Activated CD8-positive, alpha-beta T cell treated with anti-CD3 and anti-CD28 coated beads for 36 hours (primary cell): ENCODE results near the gene ALKBH2. TPM values are rescaled to one million over a fixed set of nuclear protein-coding genes. Genes with fewer than 3 reads are reported as not detected.
A peak's percentile ranks its signal among the peaks of the same experiment; 100 is the strongest.

Experiments
- ATAC-seq: fragments of 200-7000 bp; cut with Tn5 transposase; one replicate; pipeline ENCODE4 v1.10.0; 2021; ENCODE audit warnings: mild to moderate bottlenecking, moderate library complexity
- CTCF ChIA-PET: fragments of 350-600 bp; sonication (Branson Sonifier 250); formaldehyde crosslinking; loops from one replicate; lab custom pipeline; 2021; ENCODE audit warnings: antibody characterized with exemption; lab: Charles Lee
- POLR2A ChIA-PET: fragments of 350-600 bp; sonication (Branson Sonifier 250); formaldehyde crosslinking; loops from one replicate; lab custom pipeline; 2021; ENCODE audit warnings: antibody characterized with exemption; lab: Charles Lee
- DNase-seq: peaks from one replicate; pipeline ENCODE4 v3.0.0-alpha.2; 2020
- H3K27ac Mint-ChIP-seq: one replicate; pipeline ENCODE4 v1.8.0; 2021; ENCODE audit warnings: mild to moderate bottlenecking, mixed read lengths
- H3K27me3 Mint-ChIP-seq: one replicate; pipeline ENCODE4 v1.8.0; 2021; ENCODE audit warnings: mixed read lengths
- H3K36me3 Mint-ChIP-seq: one replicate; pipeline ENCODE4 v1.8.0; 2021; ENCODE audit warnings: low read depth, mixed read lengths
- H3K4me1 Mint-ChIP-seq: one replicate; pipeline ENCODE4 v1.8.0; 2021; ENCODE audit warnings: low read depth, mixed read lengths
- H3K4me3 Mint-ChIP-seq: one replicate; pipeline ENCODE4 v1.8.0; 2021; ENCODE audit warnings: mild to moderate bottlenecking, moderate library complexity, mixed read lengths
- H3K9me3 Mint-ChIP-seq: one replicate; pipeline ENCODE4 v1.8.0; 2021; ENCODE audit warnings: mixed read lengths
- CTCF ChIP-seq: fragments of 200-600 bp; IDR thresholded peaks from one replicate; pipeline ENCODE4 v1.8.0; 2022; ENCODE audit warnings: antibody characterized with exemption, mild to moderate bottlenecking
- intact Hi-C: fragments of 100-400 bp; cut with micrococcal nuclease; formaldehyde crosslinking; loops from one replicate; pipeline ENCODE4 v1.10.0; 2022
- total RNA-seq, 2 experiments: library from RNA; stranded (reverse); gene quantifications; one replicate each; pipeline ENCODE4 v1.2.3, GENCODE V29; 2021

Gene ALKBH2
- total RNA-seq, 2 experiments from 2014 or later, result 35.6 to 37.8 TPM

- Mint-ChIP-seq H3K27ac (no peak overlapping the region), H3K27me3 (no peaks in the 10 kb centered on the region), H3K4me3 (no peak overlapping the region), H3K4me1 (peaks cover 22% of the 10 kb centered on the region), H3K36me3 (peaks cover 51% of the 10 kb centered on the region), H3K9me3 (no peaks in the 10 kb centered on the region)
- CTCF ChIA-PET, result interaction anchor here (0.8 to 3.5 kb wide), 2 partner anchors 11 to 332 kb away, joined by 3 to 30 read pairs; no protein-coding TSS in a partner anchor
- intact Hi-C loops, result no loop called here
- ATAC-seq (no peak), DNase-seq (no peak)
- no peak for TF ChIP-seq CTCF
- POLR2A ChIA-PET, result interaction anchor here (0.6 to 1.1 kb wide), 5 partner anchors 9 to 47 kb away, joined by 3 to 6 read pairs (median 3); no protein-coding TSS in a partner anchor
Measured at GRCh38 chr12:109100741-109101140, 7.5 kb upstream of the ALKBH2 start.

- intact Hi-C loops, result loop anchor here (10.0 kb wide), 1 partner anchor 465 kb away; the partner anchor contains the start of gene SELPLG
- Mint-ChIP-seq H3K36me3 (peaks cover 43% of the 10 kb centered on the region), H3K4me3 (peak overlapping the region; percentile 82), H3K27ac (no peak overlapping the region), H3K27me3 (no peaks in the 10 kb centered on the region), H3K4me1 (peaks cover 22% of the 10 kb centered on the region), H3K9me3 (no peaks in the 10 kb centered on the region)
- ChIA-PET POLR2A (interaction anchor here (1.1 to 1.7 kb wide), 5 partner anchors 9 to 539 kb away, joined by 3 to 5 read pairs (median 4); no protein-coding TSS in a partner anchor), CTCF (interaction anchor here (1.7 to 3.5 kb wide), 2 partner anchors 8 to 12 kb away, joined by 4 to 30 read pairs; no protein-coding TSS in a partner anchor)
- no peak for TF ChIP-seq CTCF
- DNase-seq (no peak), ATAC-seq (no peak)
Measured at GRCh38 chr12:109099431-109100020, 6.3 kb upstream of the ALKBH2 start.

- Mint-ChIP-seq H3K27ac (peak overlapping the region; percentile 79), H3K27me3 (no peaks in the 10 kb centered on the region), H3K4me3 (peak overlapping the region; percentile 82), H3K4me1 (peaks cover 27% of the 10 kb centered on the region), H3K36me3 (peaks cover 39% of the 10 kb centered on the region), H3K9me3 (no peaks in the 10 kb centered on the region)
- CTCF ChIA-PET, result interaction anchor here (0.7 to 3.5 kb wide), 3 partner anchors 9 to 46 kb away, joined by 3 to 30 read pairs (median 4); partner anchors contain the start of gene USP30
- DNase-seq (no peak), ATAC-seq (no peak)
- TF ChIP-seq CTCF, result no peak
- POLR2A ChIA-PET, result interaction anchor here (0.7 to 1.7 kb wide), 8 partner anchors 10 to 538 kb away, joined by 3 to 5 read pairs (median 4); no protein-coding TSS in a partner anchor
- intact Hi-C loops, result loop anchor here (10.0 kb wide), 1 partner anchor 464 kb away; the partner anchor contains the start of gene SELPLG
Measured at GRCh38 chr12:109098651-109099050, 5.4 kb upstream of the ALKBH2 start.

- ChIA-PET POLR2A (interaction anchor here (0.7 to 1.7 kb wide), 8 partner anchors 10 to 538 kb away, joined by 3 to 5 read pairs (median 4); no protein-coding TSS in a partner anchor), CTCF (interaction anchor here (0.7 to 3.5 kb wide), 3 partner anchors 10 to 46 kb away, joined by 3 to 30 read pairs (median 4); partner anchors contain the start of gene USP30)
- Mint-ChIP-seq H3K9me3 (no peaks in the 10 kb centered on the region), H3K27ac (peak overlapping the region; percentile 79), H3K4me3 (peak overlapping the region; percentile 82), H3K36me3 (peaks cover 37% of the 10 kb centered on the region), H3K27me3 (no peaks in the 10 kb centered on the region), H3K4me1 (peaks cover 31% of the 10 kb centered on the region)
- TF ChIP-seq CTCF, result no peak
- DNase-seq (no peak), ATAC-seq (peak; percentile 8)
- intact Hi-C loops, result loop anchor here (10.0 kb wide), 1 partner anchor 463 kb away; the partner anchor contains the start of gene SELPLG
Measured at GRCh38 chr12:109098183-109098604, 4.9 kb upstream of the ALKBH2 start.
